Sigmoid colon (tissue), 3 donors: ENCODE results near the gene CCDC154.

Experiments used
- CTCF ChIP-seq, 4 experiments: fragments of 450-650 bp in 3 of 4; fragments of 200-600 bp in 1 of 4; IDR thresholded peaks; one replicate each; pipeline ENCODE4 v1.5.1; 2016 to 2019; ENCODE audit warnings: antibody characterized with exemption in 4 of 4, mild to moderate bottlenecking in 3 of 4, moderate library complexity in 2 of 4
- POLR2A ChIP-seq, 2 donors: fragments of 450-650 bp; IDR thresholded peaks; one replicate each; pipeline ENCODE4 v1.6.1; 2016; ENCODE audit warnings: antibody characterized with exemption in 2 of 2, mild to moderate bottlenecking in 2 of 2, moderate library complexity in 2 of 2

GRCh38 chr16:1403733-1404132 lies 40.6 kb downstream of the CCDC154 start:
- TF ChIP-seq CTCF (IDR thresholded peaks at IDR 0.05) (no peak), POLR2A (IDR thresholded peaks at IDR 0.05) (no peak)
